HG02840 (cell line): Measurements from ENCODE around the gene ARMCX5.

ENCODE experiments used
- ATAC-seq: cut with Tn5 transposase; IDR thresholded peaks from one replicate; pipeline ENCODE4 v1.9.1; 2021; ENCODE audit warnings: mild to moderate bottlenecking, moderate library complexity, moderate number of reproducible peaks; ENCODE audit not compliant: unreplicated experiment, low FRiP score

The ARMCX5 gene

DNA sequence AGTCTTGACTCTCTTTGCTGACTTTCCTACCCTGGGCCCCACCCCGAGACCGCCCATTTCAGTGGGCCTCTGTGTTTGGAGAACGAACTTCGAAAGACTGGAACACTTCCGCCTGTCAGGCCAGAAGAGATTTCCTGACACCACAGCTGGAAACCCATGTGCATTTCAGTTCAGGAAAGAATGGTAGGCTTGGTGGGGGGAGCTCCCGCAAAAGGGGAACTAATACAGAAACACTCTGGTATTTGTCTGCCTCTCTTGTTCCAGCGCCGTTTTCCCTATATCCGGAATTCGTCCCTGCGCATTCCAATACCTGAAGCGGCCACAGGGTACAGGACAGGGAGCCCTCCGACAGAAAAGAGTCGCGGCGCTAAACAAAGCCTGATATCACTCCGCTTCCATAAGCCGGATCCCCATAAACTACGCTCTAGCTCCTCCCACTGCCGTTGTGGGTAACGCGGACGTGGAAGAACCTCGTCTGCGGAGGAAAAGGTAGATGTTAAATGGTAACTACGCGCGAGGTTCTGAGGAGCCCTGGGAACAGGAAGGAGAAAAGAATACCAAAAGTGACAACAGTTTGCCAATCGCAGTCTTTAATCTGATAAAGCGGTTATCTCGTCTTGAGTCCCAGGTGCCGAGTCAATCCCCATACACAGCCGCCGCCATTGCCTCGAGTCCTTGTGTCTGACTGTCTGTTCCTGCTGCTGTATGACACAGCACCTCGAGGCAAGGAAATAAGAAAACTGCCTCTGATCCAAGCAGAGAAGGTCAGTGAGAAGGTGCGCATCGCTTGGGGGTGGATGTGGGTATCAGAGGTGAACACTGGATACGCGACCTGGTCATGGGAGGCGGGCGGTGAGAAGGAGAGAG, at the start of gene ARMCX5:
TSS of gene ARMCX5 (plus strand) at position 432 of the 867 bp plus-strand sequence. CDS start 2,627 bp downstream, outside the sequence.
- ATAC-seq = peak; percentile 75

DNA sequence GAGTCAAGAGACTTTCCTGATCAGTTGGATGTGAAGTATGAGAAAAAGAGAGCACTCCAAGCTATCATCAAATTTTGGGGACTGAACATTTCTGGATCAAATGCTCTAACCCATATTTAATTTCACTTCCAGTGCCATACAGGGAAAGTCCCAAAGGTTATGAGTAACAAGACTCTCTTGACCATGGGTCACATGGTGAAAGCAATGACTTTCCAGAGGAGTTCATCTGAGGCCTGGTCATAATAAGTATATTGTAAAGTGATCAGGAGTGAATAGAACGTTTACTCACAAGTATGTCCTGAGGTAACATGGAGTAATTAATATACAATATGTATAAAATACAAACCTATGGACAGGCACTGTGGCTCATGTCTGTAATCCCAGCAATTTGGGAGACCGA, 40.7 kb upstream of the ARMCX5 start:
- ATAC-seq = no peak

DNA sequence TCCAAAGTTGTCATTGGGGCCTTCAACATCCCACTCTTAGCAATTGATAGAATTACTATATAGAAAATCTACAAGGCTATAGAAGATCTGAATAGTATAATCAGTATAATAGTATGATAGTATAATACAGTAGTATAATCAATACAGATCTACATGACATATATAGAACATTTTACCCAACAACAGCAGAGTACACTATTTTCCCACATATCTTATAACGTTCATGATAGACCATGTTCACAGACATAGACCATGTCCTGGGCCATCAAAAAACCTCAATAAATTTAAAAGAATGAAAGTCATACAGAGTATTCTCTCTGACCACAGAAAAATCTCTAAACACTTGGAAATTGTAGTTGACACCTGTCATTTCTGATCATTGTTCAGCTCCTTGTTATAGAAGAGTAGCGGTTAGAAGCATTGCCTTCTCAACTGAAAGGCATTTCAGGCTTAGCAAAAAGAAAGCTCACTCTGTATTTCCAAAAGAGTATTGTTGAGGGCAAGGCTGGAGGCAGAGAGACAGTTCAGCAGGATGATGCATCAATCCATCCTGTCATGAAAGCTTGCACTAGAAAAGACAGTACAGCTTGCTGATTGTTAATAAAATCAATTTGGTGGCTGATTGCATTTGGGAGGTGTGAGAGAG, 38.8 kb upstream of the ARMCX5 start:
- ATAC-seq = no peak

DNA sequence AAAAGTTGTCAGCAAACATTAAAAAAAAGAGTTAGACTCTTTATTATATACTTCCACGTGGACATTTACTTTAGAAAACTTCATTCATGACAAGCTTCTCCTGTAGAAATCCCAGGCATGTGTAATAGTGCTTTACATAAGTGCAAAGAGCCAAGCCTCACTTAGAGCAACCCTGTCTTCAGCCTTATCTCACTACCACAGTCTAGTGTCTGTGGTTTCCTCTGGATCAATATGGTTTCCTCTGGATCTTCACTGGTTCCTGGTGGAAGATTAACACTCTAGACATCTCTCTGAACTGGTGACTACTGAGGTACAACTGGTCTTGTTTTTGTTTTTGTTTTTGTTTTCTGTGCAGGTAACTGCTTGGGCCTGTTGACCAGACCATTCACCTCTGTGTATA, 18.4 kb upstream of the ARMCX5 start:
- no peak for ATAC-seq

DNA sequence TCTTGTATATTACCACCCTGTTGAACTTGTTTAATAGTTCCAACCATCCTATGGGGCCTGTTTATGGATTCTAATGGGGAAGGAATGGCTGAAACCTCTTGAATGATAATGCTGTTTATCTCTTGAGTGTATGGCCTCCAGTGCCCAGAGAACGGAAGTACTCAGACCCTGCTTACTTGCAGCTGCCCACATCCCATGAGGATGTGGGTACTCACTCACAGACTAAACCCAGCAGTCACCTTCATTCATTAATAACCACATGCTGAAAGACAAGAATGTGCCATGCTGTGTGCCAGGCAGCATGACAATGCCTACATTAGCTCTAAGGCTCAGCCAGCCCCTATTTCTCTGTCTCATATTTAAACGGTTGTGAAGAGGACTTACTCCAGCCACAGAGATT, 5.9 kb upstream of the ARMCX5 start:
- no peak for ATAC-seq

DNA sequence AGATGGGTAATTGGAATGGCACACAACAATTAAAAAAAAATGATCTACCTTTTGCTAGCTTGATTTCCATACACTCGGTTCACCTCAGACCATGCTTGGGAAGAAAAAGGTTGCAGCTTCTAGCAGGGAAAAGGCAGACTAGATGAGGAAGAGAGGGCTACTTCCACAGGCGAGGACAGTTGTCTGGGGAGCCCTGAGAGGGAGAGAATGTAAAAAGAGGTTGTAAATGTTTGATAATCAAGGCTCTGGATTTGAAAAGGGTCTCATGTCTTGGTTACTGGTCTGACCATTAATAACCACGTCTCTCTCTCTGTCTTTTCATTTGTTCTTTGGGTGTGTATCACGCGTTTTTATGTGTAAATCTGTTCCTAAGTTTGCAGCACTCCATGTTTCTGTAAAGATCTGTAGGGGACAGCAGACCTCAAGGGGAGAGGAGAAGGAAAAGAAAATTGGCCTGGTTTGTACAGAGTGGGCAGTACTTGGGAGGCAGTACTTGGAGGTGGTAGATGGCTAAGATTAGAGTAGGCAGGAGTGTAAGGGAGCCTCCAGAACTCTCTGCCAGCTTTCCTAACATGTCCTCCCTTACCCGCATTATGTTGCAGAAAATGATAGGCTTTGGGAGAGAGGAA, 750 bp downstream of the ARMCX5 start:
- ATAC-seq = peak; percentile 8

DNA sequence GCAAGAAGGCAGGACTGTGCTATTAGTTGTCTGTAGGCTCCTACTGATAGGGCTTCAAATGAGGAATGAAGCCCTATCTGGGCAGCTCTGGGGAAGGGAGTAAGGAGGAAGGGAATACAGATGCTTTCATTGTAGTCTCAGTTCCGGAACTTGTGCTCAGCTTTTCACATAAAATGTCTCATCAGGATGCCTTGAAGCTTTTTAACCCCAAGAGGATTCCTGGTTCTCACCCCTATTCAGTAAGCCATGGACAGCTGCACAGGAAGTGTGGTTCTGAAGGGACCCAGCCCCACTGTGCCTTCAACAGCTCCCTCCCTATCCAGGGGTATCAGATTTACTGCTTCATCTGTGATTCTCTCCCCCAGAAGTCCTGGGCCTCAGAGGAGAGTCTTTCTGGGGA, 5.0 kb downstream of the ARMCX5 start:
- no peak for ATAC-seq

DNA sequence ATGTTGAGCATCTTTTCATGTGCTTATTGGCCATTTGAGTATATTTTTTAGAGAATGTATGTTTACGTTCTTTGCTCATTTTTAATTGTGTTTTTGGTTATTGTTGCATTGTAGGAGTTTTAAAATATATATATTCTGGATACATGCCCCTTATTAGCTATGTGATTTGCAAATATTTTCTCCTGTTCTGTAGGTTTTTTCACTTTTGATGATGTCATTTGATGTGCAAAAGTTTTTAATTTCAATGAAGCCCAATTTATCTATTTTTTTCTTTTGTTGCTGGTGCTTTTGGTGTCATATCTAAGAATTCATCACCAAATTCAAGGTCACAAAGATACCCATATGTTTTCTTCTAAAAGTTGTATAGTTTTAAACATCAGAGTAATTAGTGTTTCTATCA, 6.8 kb downstream of the ARMCX5 start:
- ATAC-seq = no peak

DNA sequence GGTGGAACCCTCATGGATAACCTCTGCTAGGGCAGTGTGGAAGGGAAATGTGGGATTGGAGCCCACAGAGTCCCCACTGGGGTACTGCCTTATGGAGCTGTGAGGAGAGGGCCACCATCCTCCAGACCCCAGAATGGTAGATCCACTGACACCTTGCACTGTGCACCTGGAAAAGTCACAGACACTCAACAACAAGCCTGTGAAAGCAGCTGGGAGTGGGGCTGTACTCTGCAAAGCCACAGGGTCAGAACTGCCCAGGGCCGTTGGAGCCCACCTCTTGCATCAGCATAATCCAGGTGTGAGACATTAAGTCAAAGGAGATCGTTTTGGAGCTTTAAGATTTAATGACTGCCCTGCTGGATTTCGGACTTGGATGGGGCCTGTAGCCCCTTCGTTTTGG, 11.6 kb downstream of the ARMCX5 start:
- no peak for ATAC-seq

DNA sequence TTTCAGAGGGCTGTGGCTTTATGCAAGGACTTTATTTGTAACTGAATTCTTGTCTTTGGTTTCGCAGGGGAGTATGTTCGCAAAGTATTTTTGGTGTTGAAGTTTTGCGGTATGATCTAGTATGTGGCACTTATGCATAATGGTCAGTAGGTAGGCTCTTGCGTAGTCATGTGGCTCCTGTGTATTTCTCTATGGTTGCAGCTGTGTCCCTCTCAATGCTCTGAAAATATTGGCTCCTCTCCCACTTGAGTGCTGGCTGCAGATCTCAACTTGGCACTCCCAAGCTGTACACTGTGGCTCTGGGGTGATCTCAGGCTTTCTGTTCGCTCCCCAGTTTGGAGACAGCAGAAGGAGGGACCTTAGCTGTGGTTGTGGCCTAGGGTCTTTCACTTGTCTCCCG, 24.8 kb downstream of the ARMCX5 start:
- ATAC-seq = no peak

DNA sequence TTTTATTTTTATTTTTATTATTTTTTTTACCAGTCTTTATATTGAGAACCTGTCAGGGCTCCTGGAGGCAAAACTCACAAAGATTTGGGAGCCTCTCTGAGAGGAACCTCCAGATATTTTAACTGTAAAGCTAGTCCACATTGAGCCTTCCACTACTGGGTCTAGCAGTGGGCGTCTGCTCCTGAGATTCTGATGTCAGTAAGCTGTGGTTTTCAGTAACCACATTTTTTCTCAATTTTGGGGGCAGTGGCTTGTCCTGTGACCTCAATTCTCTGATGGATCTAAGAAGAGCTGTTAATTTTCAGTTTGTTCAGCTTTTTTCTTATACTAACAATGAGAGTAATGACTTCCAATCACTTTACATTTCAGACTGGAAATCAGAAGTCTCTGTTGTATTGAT, 28.3 kb downstream of the ARMCX5 start:
- ATAC-seq = no peak

DNA sequence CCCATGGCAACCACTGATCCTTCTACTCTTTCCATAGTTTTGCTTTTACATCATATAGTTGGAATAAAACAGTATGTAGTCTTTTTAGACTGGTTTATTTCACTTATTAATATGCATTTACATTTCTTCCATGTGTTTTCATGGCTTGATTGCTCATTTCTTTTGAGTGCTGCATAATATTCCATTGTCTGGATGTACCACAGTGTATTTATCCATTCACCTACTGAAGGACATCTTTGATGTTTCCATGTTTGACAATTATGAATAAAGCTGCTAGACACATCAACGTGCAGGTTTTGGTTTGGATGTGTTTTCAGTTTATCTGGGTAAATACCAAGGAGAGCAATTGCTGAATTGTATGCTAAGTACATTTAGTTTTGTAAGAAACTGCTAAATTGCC, 38.2 kb downstream of the ARMCX5 start:
- no peak for ATAC-seq

DNA sequence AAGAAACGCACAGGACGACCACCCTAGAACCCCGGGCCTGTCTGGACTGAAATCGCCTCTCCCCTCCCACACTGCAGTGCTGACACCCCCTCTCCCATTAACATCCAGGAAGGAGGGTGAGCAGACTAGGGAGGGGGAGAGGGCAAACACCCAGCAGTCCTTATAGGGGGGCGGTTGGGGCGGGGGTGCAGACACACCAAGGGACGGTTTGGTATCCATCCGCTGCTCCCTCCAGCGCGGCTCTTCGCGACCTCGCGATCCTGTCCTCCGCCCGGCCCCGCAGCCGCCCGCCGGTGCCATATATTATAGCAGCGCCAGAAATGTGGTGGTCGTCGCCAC, 51.6 kb downstream of the ARMCX5 start:
- ATAC-seq = no peak

DNA sequence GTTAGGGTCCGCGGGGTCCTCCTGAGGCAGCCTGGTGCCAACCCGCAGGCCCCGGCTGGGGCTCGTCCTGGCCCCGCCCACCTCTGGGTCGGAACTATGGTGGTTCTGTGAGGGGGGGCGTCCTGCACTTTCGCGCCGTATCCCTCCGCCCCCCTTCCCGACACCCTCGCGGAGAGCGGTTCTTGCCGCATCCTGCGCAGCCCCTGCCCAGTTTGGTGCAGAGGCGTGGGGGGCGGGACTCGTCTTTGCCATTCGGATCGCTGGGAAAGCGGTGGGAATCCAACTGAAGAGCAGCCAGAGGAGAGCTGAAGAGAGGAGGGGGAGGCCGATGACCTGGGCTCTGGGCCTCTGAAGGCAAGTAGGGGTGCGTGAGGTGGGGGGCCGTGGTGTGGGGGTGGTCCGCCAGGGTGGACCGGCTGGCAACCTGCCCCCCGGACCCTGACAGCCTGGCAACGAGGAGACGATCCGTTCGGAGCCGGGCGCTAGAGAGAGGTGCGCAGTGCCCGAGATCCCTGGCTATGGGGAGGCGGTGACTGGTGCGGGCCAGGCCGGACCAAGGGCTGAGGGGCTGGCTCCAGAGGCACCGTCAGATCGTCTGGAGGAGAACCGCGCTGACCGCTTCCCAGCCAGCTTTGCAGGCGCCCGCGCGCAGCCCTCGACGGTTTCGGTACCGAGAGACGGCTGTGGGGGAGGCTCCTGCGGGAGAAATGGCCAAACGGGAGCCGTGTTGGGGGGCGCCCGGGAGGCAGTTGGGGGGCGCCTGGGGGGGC, 52.1 kb downstream of the ARMCX5 start, which contains the start of gene GPRASP1:
TSS of gene GPRASP1 (plus strand) at position 242 of the 770 bp plus-strand sequence. CDS start 2,431 bp downstream, outside the sequence.
- ATAC-seq = no peak

DNA sequence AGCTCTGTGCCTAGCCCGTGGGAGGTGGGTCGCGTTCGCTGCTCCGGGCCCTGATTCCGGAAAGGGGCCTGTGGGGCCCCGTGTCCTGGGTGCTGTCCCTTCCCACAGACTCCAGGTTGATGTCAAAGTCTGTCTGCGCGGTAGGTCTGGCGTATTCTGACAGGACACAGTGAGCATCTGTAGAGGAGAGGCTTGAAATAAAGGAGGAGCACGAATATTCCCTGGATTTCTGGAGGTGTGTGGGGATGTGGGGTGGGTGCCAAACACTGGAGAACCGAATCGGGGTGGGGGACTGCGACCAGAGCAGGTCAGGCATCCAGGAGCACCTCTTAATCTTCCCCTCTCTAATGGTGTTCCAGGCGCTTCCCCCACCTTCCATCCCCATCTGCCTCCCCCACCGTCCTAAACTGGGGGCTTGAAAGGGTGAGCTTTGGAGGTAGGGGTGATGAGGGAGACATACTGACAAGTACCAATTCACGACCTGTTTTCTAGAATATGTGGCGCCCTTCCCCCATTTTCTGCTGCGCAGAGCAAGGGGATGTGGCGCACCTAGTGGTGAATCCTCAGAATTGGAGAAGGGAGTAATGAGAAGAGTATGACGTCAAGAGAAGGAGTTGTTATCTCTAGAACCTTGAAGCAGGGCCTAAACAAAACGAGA, 52.8 kb downstream of the ARMCX5 start:
- ATAC-seq = no peak
